HEK293 (cell line): Measurements from ENCODE around the gene ASPHD1.

ENCODE experiments used
- CTCF ChIP-seq: fragments of 450-650 bp; formaldehyde crosslinking; IDR thresholded peaks from 2 replicates; pipeline ENCODE4 v1.5.1; 2016; ENCODE audit warnings: missing biosample characterization, missing genetic modification characterization
- ZBTB20 ChIP-seq: fragments of 450-650 bp; formaldehyde crosslinking; IDR thresholded peaks from 2 replicates; pipeline ENCODE4 v1.5.1; 2016; ENCODE audit warnings: missing biosample characterization, missing genetic modification characterization

GRCh38 chr16:29901607-29901945, 1.3 kb downstream of the ASPHD1 start:
- TF ChIP-seq ZBTB20 (tag by site-specific recombination) (no peak), CTCF (tag by site-specific recombination) (no peak)
